Right lobe of liver (tissue), 4 donors: ENCODE results near the gene TMEM144.

Source experiments
- CTCF ChIP-seq, 4 donors: fragments of 200-600 bp in 3 of 4; fragments of 450-650 bp in 1 of 4; IDR thresholded peaks; one replicate each; pipeline versions ENCODE4 v1.5.1 to v1.8.0; 2016 to 2022; ENCODE audit warnings: antibody characterized with exemption in 4 of 4, mild to moderate bottlenecking in 2 of 4
- POLR2A ChIP-seq: fragments of 450-650 bp; IDR thresholded peaks from one replicate; pipeline ENCODE4 v1.6.1; 2017; ENCODE audit warnings: antibody characterized with exemption, mild to moderate bottlenecking
- donor health status: DM: no; HTN: no; CAD: no.
- donor health status: DM: no; HTN: no; CAD: no.
- donor health status: DM: no; HTN: yes; CAD: no.

GRCh38 chr4:158201322-158201721, 9.0 kb upstream of the TMEM144 start:
- TF ChIP-seq CTCF (IDR thresholded peaks at IDR 0.05) (no peak), POLR2A (no peak)
